ENCODE results near the gene LRRC4B. TPM values are rescaled to one million over a fixed set of nuclear protein-coding genes. Genes with fewer than 3 reads are reported as not detected.

The LRRC4B gene
- total and polyA plus RNA-seq, 2 donors (not counting 1 experiment from before 2014, with no cell fraction given), result 0.02 to 0.17 TPM

DNA sequence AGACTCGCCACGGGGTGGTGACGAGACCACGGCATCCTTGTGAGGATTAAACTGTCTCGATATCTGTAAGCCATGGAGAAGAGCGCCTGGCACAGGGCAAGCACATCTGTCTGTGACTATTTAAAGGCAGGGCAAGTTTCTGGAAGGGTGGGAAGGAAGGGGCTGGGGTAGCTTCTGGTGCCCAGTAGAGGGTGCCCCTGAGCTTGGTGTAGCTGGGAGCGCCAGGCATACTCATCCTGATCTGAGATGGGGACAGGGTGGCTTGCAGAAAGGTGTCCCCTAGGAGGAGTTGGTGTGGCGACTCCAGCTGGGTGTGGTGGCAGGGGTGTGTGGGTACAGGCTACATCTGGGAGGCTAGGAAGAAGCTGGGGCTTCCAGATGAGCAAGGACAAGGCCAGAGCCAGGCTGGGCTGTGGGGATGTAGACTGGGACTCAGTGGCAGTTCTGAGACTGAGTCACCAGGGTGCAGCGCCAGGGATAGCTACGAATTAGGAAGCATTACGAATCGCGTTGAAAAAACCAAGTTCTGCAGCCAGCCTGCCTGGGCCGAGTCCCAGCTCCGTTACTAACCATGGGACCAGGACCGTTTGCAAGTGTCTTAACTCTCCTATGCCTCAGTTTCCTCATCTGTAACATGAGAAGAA, 31.5 kb downstream of the LRRC4B start:
- no peak for TF ChIP-seq EZH2 (IDR thresholded peaks at IDR 0.05; ENCODE audit: low read length, missing control alignments)
- TF ChIP-seq, protein P1, sequence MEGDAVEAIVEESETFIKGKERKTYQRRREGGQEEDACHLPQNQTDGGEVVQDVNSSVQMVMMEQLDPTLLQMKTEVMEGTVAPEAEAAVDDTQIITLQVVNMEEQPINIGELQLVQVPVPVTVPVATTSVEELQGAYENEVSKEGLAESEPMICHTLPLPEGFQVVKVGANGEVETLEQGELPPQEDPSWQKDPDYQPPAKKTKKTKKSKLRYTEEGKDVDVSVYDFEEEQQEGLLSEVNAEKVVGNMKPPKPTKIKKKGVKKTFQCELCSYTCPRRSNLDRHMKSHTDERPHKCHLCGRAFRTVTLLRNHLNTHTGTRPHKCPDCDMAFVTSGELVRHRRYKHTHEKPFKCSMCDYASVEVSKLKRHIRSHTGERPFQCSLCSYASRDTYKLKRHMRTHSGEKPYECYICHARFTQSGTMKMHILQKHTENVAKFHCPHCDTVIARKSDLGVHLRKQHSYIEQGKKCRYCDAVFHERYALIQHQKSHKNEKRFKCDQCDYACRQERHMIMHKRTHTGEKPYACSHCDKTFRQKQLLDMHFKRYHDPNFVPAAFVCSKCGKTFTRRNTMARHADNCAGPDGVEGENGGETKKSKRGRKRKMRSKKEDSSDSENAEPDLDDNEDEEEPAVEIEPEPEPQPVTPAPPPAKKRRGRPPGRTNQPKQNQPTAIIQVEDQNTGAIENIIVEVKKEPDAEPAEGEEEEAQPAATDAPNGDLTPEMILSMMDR (conservative IDR thresholded peaks at IDR 0.05 in 1 of 2, IDR thresholded peaks at IDR 0.05 in 1 of 2; ENCODE audit: low read depth in 1 of 2, low read length in 2 of 2), result no peak
- Histone ChIP-seq H3K9me3 (ENCODE audit: control insufficient read depth, insufficient read depth, low read depth, low read length) (no peaks in the 10 kb centered on the region), H3K27ac (ENCODE audit: insufficient read depth, low read length) (no peak overlapping the region), H4K20me1 (ENCODE audit: control insufficient read depth, extremely low read depth, insufficient read depth, low read length) (no peaks in the 10 kb centered on the region), H3K4me1 (ENCODE audit: control insufficient read depth, extremely low read depth, insufficient read depth, low read length) (no peaks in the 10 kb centered on the region), H3K4me2 (ENCODE audit: extremely low read depth, insufficient read depth, low read length) (no peak overlapping the region), H3K79me2 (ENCODE audit: control insufficient read depth, insufficient read depth, low read length) (no peaks in the 10 kb centered on the region), H2AFZ (ENCODE audit: low read length) (no peak overlapping the region), H3K9ac (ENCODE audit: insufficient read depth, low read length) (no peak overlapping the region), H3K36me3 (ENCODE audit: control insufficient read depth, insufficient read depth, low read length) (no peaks in the 10 kb centered on the region), H3K27me3 (ENCODE audit: control insufficient read depth, insufficient read depth, low read length) (no peaks in the 10 kb centered on the region), H3K4me3 (replicated peaks in 1 of 4; ENCODE audit: control extremely low read depth in 1 of 4, insufficient read depth in 1 of 4, low read depth in 3 of 4, low read length in 4 of 4) (no peak overlapping the region)
- no peak for DNase-seq (ENCODE audit: low read depth in 2 of 2)

DNA sequence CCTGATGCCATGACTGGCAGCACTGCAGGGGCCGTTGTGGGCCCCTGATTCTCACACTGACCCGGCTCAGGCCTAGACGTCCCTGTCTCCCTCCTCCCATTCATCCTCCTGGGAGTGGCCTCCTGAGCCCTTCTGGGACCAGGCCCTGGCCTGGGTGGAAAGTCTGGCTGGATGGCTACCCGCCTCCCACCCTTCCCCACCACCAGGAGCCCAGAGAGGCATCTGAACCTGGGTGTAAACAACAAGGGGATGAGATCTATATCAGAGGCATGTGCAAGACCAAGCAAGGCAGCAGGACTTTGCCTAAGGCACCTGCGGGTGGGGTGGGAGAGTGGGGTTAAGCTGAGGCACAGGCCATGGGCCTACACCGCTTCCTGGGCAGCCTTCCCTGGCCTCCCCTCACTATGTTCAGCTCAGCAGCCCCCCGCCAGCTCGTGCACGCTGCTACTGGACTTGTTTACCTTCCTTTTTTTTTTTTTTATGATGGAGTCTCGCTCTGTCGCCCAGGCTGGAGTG, 32.5 kb downstream of the LRRC4B start:
- Histone ChIP-seq H4K20me1 (ENCODE audit: control insufficient read depth, extremely low read depth, insufficient read depth, low read length) (no peaks in the 10 kb centered on the region), H3K4me3 (replicated peaks in 1 of 4; ENCODE audit: control extremely low read depth in 1 of 4, insufficient read depth in 1 of 4, low read depth in 3 of 4, low read length in 4 of 4) (no peak overlapping the region), H3K36me3 (ENCODE audit: control insufficient read depth, insufficient read depth, low read length) (no peaks in the 10 kb centered on the region), H3K9me3 (ENCODE audit: control insufficient read depth, insufficient read depth, low read depth, low read length) (no peaks in the 10 kb centered on the region), H2AFZ (ENCODE audit: low read length) (no peak overlapping the region), H3K27me3 (ENCODE audit: control insufficient read depth, insufficient read depth, low read length) (no peaks in the 10 kb centered on the region), H3K4me1 (ENCODE audit: control insufficient read depth, extremely low read depth, insufficient read depth, low read length) (no peaks in the 10 kb centered on the region), H3K27ac (ENCODE audit: insufficient read depth, low read length) (no peak overlapping the region), H3K4me2 (ENCODE audit: extremely low read depth, insufficient read depth, low read length) (no peak overlapping the region), H3K79me2 (ENCODE audit: control insufficient read depth, insufficient read depth, low read length) (no peaks in the 10 kb centered on the region), H3K9ac (ENCODE audit: insufficient read depth, low read length) (no peak overlapping the region)
- no peak for DNase-seq (ENCODE audit: low read depth in 2 of 2)
- TF ChIP-seq EZH2 (IDR thresholded peaks at IDR 0.05; ENCODE audit: low read length, missing control alignments), result no peak
- TF ChIP-seq, protein P1 (conservative IDR thresholded peaks at IDR 0.05 in 1 of 2, IDR thresholded peaks at IDR 0.05 in 1 of 2; ENCODE audit: low read depth in 1 of 2, low read length in 2 of 2), result no peak

DNA sequence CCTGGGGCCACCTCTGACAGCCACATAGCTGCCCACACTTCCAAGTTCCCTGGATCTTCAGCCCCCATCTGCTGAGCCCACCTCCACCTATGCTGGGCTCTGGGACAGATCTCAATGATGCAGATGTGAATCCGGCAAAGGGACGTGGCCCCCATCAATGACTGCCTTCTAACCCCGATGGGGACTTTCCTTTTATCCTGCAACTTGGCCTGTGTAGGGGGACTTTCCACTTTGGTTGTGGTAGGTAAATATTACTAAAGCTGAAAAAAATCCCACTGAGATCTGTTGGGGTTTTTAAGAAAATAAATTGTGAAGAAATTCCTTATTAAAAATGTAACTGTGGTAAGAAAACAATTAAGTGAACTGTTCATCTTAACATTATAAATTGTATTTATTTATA, 33.8 kb downstream of the LRRC4B start:
- H3K36me3 ChIP-seq (ENCODE audit: control insufficient read depth, insufficient read depth, low read length), result no peaks in the 10 kb centered on the region
- TF ChIP-seq EZH2 (IDR thresholded peaks at IDR 0.05; ENCODE audit: low read length, missing control alignments), result no peak
- TF ChIP-seq, protein P1 (conservative IDR thresholded peaks at IDR 0.05 in 1 of 2, IDR thresholded peaks at IDR 0.05 in 1 of 2; ENCODE audit: low read depth in 1 of 2, low read length in 2 of 2), result no peak
- no peaks in the 10 kb centered on the region for H4K20me1 ChIP-seq (ENCODE audit: control insufficient read depth, extremely low read depth, insufficient read depth, low read length)
- DNase-seq (ENCODE audit: low read depth in 2 of 2), result no peak
- H3K4me1 ChIP-seq (ENCODE audit: control insufficient read depth, extremely low read depth, insufficient read depth, low read length), result no peaks in the 10 kb centered on the region
- no peak overlapping the region for H3K4me2 ChIP-seq (ENCODE audit: extremely low read depth, insufficient read depth, low read length)
- no peaks in the 10 kb centered on the region for H3K27me3 ChIP-seq (ENCODE audit: control insufficient read depth, insufficient read depth, low read length)
- no peaks in the 10 kb centered on the region for H3K9me3 ChIP-seq (ENCODE audit: control insufficient read depth, insufficient read depth, low read depth, low read length)
- H3K27ac ChIP-seq (ENCODE audit: insufficient read depth, low read length), result no peak overlapping the region
- no peak overlapping the region for H3K9ac ChIP-seq (ENCODE audit: insufficient read depth, low read length)
- no peak overlapping the region for H3K4me3 ChIP-seq (replicated peaks in 1 of 4; ENCODE audit: control extremely low read depth in 1 of 4, insufficient read depth in 1 of 4, low read depth in 3 of 4, low read length in 4 of 4)
- H2AFZ ChIP-seq (ENCODE audit: low read length), result no peak overlapping the region
- no peaks in the 10 kb centered on the region for H3K79me2 ChIP-seq (ENCODE audit: control insufficient read depth, insufficient read depth, low read length)

Data from fibroblast of lung (primary cell).